HL-60 (cell line): Measurements from ENCODE around the gene LYRM9.

Experiments
- DNase-seq, 2 experiments: peaks; one replicate each; pipeline ENCODE4 v3.0.0-alpha.2; 2010 to 2020; ENCODE audit warnings: low read depth in 1 of 2, low spot score in 1 of 2
- H3K27ac ChIP-seq: fragments of 250-450 bp; sonication (Bioruptor Pico); replicated peaks from 2 replicates; pipeline ENCODE4 v1.5.1; 2020; ENCODE audit warnings: mild to moderate bottlenecking, moderate library complexity
- H3K27me3 ChIP-seq: fragments of 250-450 bp; sonication (Bioruptor Pico); 2 replicates; pipeline ENCODE4 v1.5.1; 2021; ENCODE audit warnings: mild to moderate bottlenecking, moderate library complexity; ENCODE audit not compliant: insufficient read depth, poor library complexity, severe bottlenecking
- H3K4me3 ChIP-seq: replicated peaks from 2 replicates; pipeline ENCODE4 v1.5.1; 2011; ENCODE audit warnings: mild to moderate bottlenecking, control low read depth, low read length; ENCODE audit not compliant: insufficient read depth
- GABPA ChIP-seq: IDR thresholded peaks from 2 replicates; pipeline ENCODE4 v1.6.1; 2012; ENCODE audit warnings: low read depth
- POLR2AphosphoS5 ChIP-seq: IDR thresholded peaks from 2 replicates; pipeline ENCODE4 v1.6.1; 2012; ENCODE audit warnings: low read depth
- REST ChIP-seq: IDR thresholded peaks from 2 replicates; pipeline ENCODE4 v1.6.1; 2012; ENCODE audit warnings: low read depth; ENCODE audit not compliant: insufficient replicate concordance
- SPI1 ChIP-seq: IDR thresholded peaks from 2 replicates; pipeline ENCODE4 v1.6.1; 2012; ENCODE audit warnings: low read depth, mild to moderate bottlenecking, borderline replicate concordance
- TF ChIP-seq, protein P1 (sequence below): IDR thresholded peaks from one replicate; pipeline ENCODE4 v1.5.1; 2011; ENCODE audit warnings: low read length, control low read depth, inconsistent platforms; ENCODE audit not compliant: insufficient read depth

Gene LYRM9

GRCh38 chr17:27891841-27892240 lies 1.3 kb downstream of the LYRM9 start:
- Histone ChIP-seq H3K27ac (no peak overlapping the region), H3K4me3 (no peak overlapping the region), H3K27me3 (no peaks in the 10 kb centered on the region)
- DNase-seq = no peak
- TF ChIP-seq REST = no peak
- no peak for TF ChIP-seq POLR2AphosphoS5
- TF ChIP-seq SPI1 = no peak
- TF ChIP-seq, protein P1, sequence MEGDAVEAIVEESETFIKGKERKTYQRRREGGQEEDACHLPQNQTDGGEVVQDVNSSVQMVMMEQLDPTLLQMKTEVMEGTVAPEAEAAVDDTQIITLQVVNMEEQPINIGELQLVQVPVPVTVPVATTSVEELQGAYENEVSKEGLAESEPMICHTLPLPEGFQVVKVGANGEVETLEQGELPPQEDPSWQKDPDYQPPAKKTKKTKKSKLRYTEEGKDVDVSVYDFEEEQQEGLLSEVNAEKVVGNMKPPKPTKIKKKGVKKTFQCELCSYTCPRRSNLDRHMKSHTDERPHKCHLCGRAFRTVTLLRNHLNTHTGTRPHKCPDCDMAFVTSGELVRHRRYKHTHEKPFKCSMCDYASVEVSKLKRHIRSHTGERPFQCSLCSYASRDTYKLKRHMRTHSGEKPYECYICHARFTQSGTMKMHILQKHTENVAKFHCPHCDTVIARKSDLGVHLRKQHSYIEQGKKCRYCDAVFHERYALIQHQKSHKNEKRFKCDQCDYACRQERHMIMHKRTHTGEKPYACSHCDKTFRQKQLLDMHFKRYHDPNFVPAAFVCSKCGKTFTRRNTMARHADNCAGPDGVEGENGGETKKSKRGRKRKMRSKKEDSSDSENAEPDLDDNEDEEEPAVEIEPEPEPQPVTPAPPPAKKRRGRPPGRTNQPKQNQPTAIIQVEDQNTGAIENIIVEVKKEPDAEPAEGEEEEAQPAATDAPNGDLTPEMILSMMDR = no peak
- no peak for TF ChIP-seq GABPA

GRCh38 chr17:27889711-27890251 lies 3.4 kb downstream of the LYRM9 start:
- TF ChIP-seq REST = no peak
- TF ChIP-seq POLR2AphosphoS5 = no peak
- TF ChIP-seq, protein P1 = no peak
- TF ChIP-seq GABPA = no peak
- TF ChIP-seq SPI1 = no peak
- H3K27ac ChIP-seq = no peak overlapping the region

DNA sequence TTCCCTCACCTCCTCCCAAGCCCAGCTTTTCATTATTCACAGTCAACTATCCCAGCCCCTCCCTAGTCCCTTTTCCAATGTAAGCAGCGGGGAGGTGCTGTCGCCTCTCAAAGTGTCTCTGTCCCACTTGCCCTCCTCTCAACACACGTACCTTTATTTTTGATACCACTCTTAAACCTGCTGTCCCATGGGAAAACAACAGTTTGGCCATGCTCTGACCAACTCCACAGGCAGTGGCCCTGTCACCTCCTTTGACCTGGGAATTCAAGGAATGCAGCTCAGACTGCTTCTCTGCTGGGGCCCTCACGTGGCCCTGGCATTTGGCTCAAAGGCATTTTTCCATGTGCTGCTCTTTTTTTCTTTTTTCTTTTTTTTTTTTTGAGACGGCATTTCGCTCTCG lies 4.2 kb downstream of the LYRM9 start:
- Histone ChIP-seq H3K27me3 (no peaks in the 10 kb centered on the region), H3K4me3 (no peak overlapping the region), H3K27ac (no peak overlapping the region)
- TF ChIP-seq GABPA = no peak
- no peak for TF ChIP-seq POLR2AphosphoS5
- no peak for TF ChIP-seq SPI1
- TF ChIP-seq, protein P1 = no peak
- TF ChIP-seq REST = no peak
- no peak for DNase-seq

More at GRCh38 chr17:27889711-27890251, 3.4 kb downstream of the LYRM9 start:
- DNase-seq = no peak
- Histone ChIP-seq H3K4me3 (no peak overlapping the region), H3K27me3 (no peaks in the 10 kb centered on the region)
